GM23338 (cell line): ENCODE results near the gene TXN.

Source experiments
- CREB1 ChIP-seq: fragments of 250-450 bp; sonication (Bioruptor Pico); IDR thresholded peaks from 2 replicates; pipeline ENCODE4 v1.5.0; 2020; ENCODE audit warnings: low read depth, mild to moderate bottlenecking, moderate library complexity
- CTCF ChIP-seq, 2 experiments: fragments of 200-600 bp in 1 of 2; sonication (generic) in 1 of 2; conservative IDR thresholded peaks; 2 replicates each; pipeline versions ENCODE4 v1.5.1 to v1.6.1; 2016 to 2017; ENCODE audit warnings: antibody characterized with exemption in 2 of 2, low read depth in 2 of 2, mild to moderate bottlenecking in 2 of 2, moderate library complexity in 1 of 2
- EZH2 ChIP-seq: fragments of 200-600 bp; sonication (generic); IDR thresholded peaks from one replicate; pipeline ENCODE4 v1.8.0; 2017; ENCODE audit warnings: antibody characterized with exemption, mild to moderate bottlenecking, low read depth; ENCODE audit not compliant: unreplicated experiment
- NANOG ChIP-seq: IDR thresholded peaks from 2 replicates; pipeline ENCODE4 v1.6.1; 2016; ENCODE audit warnings: antibody characterized with exemption, borderline replicate concordance
- POLR2AphosphoS5 ChIP-seq: IDR thresholded peaks from 2 replicates; pipeline ENCODE4 v1.6.1; 2016; ENCODE audit warnings: antibody characterized with exemption, low read depth
- STAT1 ChIP-seq: IDR thresholded peaks from one replicate; pipeline ENCODE4 v1.6.1; 2016; ENCODE audit warnings: antibody characterized with exemption; ENCODE audit not compliant: unreplicated experiment

- no peak for TF ChIP-seq CTCF (conservative IDR thresholded peaks at IDR 0.05; ENCODE audit: low read depth in 2 of 2)
- TF ChIP-seq STAT1, result no peak
- TF ChIP-seq NANOG, result no peak
- no peak for TF ChIP-seq CREB1 (CRISPR knock-in tag)
- no peak for TF ChIP-seq EZH2
- TF ChIP-seq POLR2AphosphoS5, result no peak
These were observed 962 bp upstream of the TXN start for GRCh38 chr9:110257097-110257841.
